GM19023 (cell line): Measurements from ENCODE around the gene EIF3F.
A peak's percentile ranks its signal among the peaks of the same experiment; 100 is the strongest.

Source experiments
- ATAC-seq: cut with Tn5 transposase; IDR thresholded peaks from one replicate; pipeline ENCODE4 v1.9.1; 2021; ENCODE audit warnings: mild to moderate bottlenecking, moderate library complexity; ENCODE audit not compliant: unreplicated experiment

The EIF3F gene

DNA sequence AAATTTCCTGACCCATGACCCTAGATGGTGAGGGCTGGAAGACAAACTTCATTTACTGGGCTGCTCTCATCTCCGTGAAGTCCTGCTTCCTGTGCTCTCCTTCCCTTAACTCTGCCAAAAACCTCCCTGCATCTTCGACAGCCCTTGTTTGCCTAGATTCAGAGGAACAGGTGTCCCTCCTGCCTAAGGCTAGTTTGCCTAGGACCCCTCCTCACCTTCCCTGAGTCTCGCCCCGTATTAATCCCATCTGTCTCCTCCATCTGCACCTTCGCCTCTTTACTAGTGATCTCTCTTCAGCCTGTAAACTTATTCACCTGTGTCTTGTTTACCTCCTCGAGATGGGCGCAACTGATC is 33.1 kb downstream of the EIF3F start:
- no peak for ATAC-seq

DNA sequence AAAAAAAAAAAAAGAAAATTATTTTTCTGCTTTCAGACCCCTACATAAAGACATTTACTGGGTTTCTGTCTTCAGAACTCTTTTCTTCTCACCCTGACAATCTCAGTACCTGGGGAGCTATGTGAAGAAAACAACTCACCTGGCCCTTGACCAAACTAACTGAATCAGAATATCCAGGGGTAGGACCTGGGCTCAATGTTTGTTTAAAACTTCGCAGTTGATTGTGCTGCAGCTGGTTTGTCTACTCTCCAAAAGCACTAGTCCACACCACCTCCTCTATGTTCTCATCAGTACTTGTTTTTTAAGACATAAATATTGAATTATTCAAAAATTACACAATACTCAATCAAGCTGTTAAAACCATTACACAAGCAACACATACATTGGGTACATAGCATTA is 34.8 kb downstream of the EIF3F start:
- no peak for ATAC-seq

DNA sequence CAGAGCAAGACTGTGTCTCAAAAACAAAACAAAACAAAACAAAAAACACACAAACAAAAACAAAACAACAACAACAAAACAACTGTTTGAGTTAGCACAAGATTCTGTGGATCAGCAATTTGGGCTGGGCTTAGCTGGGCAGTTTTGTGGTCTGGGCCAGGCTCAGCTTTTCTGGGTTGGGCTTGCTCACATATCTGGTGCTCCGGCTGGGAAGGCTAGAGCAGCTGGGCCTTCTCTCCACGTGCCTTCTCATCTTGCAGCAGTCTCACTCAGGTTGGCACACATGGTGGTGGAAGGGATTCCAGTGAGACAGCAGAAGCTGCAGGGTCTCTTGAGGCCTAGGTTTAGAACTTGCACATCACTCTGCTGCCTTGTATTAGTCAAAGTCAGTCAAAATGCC is 35.7 kb downstream of the EIF3F start:
- no peak for ATAC-seq

DNA sequence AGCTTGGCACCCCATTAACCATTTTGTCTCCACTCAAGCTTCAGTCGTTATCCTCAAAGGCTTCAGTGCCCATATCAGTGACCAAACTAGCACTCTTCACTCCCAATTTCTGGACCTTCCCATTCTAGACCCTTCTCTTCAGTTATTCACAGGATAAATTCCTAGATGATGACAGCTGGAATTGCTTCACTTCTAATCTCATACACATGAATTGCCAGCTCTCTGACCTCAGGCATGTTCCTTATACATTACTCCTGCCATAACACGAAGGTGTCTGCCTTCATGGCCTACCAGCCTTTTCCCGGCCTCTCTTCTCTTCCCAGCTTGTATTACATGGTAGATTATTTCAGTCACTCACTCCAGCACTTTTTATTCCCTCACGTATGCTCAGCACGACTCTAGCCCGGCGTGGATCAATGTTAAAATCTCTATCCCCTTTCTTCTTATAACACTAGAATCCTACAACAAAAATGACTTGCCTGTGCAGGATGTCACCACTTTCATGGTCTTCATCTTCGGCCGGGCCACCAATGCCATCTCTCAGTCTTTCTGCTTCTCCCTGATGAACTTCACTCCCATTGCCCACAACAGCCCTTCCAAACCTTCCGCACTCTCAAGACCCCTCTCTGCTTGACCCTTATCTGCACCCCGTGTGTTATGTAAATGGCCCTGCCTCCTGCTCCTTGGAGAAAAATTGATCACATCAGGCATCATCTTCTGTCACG is 36.9 kb downstream of the EIF3F start:
- ATAC-seq: no peak

DNA sequence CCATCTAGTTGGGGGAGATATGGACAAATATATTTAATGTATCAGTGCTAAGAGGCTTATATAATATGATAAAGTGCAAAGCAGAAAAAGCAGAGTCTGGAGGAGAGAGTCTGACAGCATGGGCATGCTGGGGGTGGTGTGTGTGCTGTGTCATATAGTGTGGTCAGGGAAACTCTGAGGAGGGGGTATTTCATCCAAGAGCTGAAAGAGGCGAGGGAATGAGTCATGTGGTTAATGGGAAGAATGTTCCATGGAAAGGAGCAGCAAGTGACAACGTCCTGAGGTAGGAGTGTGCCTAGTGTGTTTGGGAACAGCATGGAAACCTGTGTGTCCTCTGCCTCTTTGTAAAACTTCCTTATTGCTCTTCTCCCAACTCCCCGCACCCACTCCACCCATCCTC is 38.0 kb downstream of the EIF3F start:
- no peak for ATAC-seq

DNA sequence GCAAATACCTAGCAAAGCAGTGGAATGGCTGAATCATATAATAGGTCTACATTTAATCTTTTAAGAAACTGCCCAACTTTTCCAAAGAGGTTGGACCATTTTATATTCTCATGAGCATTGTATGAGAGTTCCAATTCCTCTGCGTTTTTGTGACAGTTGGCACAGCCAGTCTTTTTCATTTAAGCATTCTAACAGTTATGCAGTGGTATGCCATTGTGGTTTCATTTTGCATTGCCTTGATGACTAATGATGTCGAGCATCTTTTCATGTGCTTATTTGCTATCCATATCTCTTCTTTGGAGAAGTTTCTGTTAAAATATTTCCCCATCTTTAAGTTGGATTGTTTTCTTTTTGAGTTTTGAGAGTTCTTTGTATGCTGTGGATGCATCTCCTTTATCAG is 38.7 kb downstream of the EIF3F start:
- ATAC-seq: no peak

DNA sequence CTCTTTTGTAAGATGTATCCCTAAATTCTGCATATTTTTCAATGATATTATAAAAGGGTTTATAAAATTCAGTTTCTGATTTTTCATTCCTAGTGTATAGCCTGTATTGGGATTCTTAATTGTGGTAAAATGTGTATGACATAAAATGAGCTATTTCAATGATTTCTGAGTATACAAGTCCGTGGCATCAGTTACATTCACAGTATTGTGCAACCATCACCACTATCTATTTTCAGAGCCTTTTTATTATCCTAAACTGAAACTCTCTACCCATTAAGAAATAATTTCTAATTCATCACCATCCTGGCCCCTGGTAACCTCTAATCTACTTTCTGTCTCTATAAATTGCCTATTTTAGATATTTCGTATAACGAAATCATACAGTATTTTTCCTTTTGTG is 39.8 kb downstream of the EIF3F start:
- no peak for ATAC-seq

DNA sequence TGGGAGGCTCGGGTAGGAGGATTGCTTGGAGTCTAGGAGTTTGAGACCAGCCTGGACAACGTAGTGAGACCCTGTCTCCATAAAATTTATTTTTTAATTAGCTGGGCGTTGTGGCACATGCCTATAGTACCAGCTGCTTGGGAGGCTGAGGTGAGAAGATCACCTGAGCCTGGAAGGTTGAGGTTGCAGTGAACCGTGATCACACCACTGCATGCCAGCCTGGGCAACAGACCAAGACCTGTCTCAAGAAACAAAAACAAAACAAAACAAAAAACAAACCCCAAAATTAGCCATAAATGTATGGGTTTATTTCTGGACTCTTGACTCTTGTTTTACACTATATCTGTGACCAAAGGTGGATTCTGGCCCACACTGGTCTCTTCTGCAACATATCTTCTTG is 41.6 kb downstream of the EIF3F start:
- ATAC-seq: no peak

DNA sequence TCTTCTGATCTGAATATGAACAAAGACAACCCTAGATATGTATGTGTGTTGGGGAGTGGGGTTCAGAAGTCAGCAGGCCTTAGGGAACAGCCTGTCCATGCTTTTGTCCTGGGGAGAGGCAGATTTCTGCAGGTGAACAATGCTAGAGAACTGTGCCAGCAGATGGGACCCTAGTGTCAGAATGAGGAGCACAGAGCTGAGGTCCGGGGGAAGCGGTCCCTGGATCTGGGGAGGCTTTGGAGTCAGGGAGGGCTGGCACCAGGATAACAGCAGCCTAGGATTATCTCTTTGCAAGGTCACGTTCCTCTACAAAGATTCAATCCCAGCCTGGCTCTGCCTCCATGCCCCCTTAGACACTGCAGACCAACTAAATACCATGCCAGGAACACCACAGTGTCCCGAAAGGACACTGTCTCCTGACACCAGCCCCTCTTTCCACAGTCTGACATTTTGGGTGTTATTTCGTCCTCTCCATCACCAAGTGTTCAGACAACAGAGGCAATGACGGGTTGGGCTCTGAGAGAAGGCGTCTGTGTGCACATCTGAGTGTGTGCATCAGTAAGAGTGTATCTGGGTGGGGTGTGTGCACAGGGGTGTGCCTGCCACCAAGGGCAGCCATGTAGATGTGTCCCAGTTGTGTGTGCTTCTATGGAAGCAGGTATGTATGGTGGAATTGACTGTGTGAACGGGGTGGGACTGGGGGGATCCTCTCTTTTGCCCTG is 43.5 kb downstream of the EIF3F start:
- ATAC-seq: no peak

DNA sequence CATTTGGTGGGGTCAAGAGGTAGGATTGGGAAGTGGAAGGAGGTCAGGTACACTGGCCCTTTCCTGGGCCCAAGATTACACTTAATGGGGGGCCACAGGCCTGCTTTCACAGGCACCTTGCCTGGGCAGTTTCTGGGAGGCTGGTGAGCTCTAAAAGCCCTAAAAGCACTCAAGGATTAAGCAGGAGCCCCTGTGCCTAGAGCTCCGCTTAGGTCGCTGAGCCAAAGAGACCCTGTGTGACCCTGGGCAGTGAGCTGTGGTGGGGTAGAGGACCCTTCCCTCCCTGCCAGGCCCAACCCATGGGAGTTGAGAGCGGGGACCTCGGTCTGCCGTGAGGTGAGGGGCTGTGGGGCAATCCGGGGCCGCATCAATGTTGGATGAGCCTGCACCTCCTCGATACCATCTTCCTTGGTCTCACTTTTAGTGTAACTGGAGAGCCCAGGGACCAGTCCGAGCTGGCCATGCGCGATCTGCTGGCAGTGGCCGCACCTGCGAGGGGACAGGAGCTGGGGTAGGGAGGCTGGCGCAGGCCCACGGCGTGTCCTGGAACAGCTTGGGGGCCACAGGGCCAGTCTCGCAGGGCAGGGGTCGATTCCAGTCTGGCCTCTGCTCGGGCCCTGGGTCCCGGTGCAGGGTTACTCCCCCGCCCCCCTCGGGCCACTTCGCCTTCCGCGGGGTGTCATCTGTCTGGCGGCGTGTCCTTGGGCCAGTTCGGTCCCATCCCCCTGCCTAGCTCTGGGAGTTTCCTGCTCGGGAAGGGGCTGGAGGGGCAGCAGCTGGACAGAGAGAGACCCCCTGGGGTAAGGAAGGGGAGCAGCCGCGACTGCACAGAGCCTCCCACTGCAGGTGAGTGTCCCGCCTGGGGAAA is 44.3 kb downstream of the EIF3F start:
- no peak for ATAC-seq

DNA sequence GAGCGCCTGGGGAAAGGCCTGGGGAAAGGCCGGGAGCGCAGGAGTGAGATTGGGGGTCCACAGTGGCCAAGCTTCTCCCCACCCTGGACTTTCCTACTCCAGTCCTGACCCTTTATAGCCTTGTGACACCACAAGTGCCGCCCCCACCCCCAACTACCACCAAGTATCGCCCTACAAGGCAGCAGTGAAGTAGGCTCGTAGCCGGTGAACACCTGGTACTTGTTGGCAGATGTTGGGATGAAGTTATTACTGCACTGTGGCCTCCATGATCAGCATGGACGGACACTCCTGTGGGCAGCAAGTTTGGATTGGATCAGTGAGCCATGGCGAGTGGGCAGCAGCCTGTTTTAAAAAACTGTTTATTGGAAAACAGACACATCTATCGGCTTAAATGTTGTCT is 45.0 kb downstream of the EIF3F start:
- ATAC-seq: no peak

DNA sequence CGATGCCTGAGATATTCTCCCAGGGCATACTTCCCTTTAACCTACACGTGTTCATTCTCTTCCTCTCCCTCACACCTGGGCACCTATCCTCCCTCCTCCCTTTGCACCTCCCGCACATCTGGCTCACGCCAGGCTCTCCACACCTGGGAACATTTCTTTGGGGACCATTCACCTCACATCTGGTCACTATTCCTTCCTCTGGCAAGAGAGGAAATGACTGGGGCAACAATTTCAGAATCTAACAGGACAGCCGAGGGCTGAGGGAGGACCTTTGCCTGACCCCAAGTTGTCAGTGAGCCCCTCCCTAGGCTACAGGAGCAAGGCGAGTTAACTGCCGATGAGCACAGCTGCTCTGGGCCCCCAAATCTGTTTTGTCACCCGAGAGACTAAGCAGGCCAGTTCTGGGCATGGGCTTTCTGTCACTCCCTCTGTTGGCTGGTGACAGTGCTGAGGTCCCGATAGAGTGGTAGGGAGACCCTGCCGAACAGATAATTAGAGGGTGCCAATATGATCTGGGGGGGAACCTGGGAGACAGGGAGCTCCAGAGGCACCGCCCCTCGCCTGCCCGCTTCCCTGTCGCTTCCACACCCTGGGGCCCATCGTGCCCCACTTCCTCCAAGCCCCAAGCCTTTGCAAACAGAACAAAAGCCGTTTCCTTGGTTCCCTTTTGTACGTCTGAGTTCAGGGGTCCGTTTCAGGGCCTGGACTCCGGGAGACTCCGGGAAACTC is 45.6 kb downstream of the EIF3F start:
- ATAC-seq: peak; percentile 12

DNA sequence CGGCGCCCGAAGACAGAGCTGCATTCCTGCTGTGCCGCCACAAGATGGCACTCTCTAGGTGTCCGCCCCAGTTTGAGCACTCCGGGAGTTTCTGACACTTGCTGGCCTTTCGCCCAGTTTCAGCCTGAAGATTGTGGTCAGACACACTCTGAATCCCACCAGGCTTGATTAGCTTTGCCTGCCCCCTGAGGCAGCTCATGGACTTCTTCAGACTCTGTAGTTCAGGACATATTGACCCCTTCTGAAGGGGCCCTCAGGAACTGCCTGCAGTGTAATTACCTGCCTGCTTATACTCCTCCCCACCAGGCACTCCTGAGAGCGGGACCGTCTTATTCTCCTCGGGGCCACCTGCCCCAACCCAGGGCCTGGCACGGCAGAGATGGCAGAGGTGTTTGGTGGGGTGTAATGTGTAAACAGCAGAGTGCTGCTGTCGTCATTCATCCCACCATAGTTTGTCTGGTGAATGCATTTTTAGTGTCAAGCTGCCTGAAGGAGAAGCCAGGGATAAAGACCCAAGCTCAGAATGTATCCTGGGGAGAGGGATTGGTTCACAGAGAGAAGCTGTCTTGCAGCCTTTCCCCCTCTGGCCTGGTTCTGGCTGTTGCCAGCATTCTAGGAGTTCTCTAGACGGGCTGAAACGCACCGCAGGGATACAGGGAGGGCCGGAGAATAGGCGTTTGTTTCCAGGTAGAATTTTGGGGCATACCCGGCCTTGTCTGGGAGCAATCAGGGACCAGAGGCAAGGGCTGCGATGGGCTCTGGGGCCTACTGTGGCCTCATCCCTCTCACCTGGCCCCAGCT is 46.4 kb downstream of the EIF3F start:
- ATAC-seq: peak; percentile 80

DNA sequence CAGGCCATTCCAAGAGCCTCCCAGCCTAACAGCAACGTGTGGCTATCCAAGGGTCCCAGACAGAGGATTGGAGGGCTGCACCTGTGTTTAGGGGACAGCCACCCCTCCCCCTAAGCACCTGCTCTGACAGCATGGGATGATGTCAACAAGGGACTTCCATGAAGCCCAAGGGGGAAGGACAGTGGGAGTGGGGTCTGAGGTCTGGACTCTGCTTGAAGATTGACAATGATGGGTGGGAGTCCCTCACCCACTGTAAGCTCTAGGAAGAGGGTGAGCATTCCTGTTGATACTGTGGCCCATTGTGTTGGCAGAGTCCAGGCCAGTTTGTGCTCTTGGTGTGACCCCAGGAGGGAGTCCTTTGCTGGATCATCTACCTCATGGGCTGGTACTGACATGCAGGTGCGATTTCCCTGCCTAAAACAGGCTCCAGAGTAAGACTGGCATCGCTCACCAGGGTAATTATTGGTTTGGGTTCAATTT is 47.0 kb downstream of the EIF3F start:
- no peak for ATAC-seq

DNA sequence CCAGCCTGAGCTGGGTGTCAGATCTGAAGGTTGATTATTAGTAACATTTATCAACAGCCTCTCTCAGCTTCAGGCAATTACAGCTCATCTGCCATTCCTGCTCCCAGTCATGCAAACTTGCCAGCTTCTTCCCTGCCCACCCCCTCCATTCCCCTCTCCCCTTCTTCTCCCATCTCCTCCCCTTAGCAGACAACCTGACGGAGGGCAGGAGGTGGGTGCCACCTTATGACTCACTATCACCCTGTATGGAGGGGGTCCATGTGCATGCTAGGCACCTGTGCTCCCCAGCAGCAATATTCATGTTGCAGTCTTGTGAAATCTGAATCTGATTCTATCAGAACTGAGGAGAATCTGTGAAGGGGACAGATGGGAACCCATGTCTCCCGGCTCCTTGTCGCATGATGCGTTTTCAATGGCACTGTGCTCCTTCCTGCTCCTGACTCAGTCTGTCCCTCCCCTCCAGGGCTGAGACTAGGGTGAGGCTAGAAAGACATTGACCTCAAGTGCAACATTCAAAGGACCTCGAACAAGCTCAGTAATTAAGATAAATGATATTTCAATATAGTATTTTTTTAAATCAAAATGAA is 47.6 kb downstream of the EIF3F start:
- ATAC-seq: no peak

DNA sequence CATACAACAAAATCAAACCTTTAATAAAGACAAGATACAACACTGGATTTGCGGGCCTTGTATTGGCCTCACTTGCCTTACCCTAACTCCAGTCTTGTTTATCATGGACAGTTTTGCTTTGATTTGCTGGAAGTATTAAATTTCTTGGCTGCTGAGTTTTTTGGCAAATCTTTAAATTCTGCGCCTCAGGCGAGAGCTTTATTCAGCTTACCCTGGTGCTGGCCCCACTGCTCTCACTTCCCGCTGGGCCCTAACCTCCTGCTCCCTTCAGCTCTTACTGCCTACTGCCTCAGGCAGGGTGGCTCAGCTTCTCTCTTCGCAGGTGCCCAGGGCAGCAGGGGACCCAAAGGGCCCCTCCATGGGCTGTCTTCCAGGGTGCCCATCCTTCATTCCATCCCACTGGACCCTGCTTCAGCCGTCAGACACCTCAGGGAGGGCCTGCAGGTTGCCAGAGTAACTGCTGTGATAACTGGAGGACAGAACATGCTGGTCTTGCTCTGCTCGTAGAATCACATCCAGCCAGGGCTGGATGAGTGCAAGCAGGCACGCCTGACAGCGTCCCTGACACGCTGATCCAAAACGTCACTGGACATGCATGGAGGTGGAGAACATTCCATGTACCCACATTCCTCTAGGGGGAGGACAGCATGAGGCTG is 48.2 kb downstream of the EIF3F start:
- ATAC-seq: no peak

DNA sequence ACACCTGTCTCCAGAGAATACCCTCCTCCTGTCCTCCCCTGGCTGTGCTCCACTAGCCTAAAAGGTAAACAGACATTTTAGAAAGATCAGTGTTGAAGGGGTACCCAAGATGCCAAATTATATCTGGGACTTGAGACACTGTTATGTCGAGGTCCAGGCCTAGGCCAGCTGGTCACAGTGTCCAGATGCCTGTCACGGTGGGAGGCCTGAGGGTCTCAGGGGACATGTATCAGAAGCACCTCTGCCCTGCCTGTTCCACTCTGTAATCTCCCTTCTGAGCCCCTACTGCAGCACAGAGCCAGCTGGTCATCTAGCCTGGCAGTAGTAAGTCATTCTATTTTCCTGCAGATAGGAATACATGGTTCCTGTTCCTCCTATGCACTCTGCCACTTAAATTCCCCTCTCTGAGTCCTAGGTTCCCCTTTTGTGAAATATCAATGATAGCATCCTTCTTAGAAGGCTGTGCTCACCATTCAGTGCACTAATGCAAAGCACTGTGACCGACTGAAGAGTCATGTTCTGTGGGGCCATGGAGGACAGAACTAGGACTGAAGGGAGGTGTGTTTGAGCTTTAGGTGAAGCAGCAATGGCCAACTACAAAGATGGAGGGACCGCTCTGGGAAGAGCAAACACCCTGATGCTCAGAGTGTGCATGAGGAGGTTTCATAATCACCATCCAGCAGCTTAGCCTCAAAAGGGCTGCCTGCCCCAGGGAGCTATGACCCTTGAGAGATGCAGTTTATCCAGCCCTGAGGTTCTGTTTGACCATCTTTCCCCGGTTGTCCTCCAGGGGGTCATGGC is 49.1 kb downstream of the EIF3F start:
- ATAC-seq: no peak

DNA sequence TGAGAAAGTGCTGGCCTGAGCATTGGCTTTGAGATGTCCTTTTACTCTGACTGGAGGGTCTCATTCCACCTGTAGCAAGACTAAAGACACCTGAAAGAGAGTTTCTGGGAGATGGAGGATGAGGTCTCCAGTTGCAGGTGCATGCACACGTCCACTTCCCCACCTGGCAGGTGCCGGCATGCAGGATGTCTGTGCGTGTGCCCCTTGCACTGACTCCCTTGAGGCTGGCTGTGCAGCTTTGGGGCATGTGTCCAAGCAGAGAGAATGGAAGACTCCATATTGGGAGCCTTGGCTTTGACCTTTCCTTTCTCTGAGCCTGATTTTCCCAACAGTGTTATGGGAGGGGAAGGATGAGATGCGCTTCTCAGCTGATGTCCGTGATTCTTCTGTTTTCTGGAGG is 49.8 kb downstream of the EIF3F start:
- ATAC-seq: no peak

DNA sequence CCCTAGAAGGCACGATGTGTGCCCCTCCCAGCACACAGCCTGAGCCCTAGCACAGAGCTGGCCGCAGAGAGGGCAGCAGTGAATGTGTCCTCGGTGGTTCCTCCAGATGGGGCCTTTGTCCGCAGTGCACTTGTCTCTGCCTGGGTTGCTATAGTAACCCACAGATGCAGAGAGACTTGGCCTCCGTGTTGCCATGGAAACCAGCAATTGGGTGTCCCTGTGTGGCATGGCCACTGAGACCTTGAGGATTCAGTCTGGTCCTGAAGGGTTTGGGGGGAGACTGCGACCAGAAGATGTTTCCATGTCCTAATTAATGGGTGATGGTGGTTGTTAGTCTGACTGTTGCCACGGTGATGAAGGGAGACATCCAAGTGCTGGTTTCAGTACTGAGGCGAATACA is 51.3 kb downstream of the EIF3F start:
- no peak for ATAC-seq
